Activated naive CD4-positive, alpha-beta T cell treated with anti-CD3 and anti-CD28 coated beads, Interleukin-2, amount 50 U/mL, for 16 hours (primary cell): ENCODE data around the gene DALRD3.

Source experiments
- DNase-seq: peaks from one replicate; pipeline ENCODE4 v3.0.0-alpha.2; 2020

DALRD3 gene

GRCh38 chr3:48974076-48974864 lies 44.1 kb downstream of the DALRD3 start:
- DNase-seq: no peak

- DNase-seq: no peak
These were observed 47.8 kb downstream of the DALRD3 start for GRCh38 chr3:48970586-48970985.

- DNase-seq: no peak
These were observed 51.5 kb downstream of the DALRD3 start for GRCh38 chr3:48966876-48967361.

GRCh38 chr3:48966367-48966766 lies 52.0 kb downstream of the DALRD3 start:
- no peak for DNase-seq
